ENCODE results near the gene BMP6.
A peak's percentile ranks its signal among the peaks of the same experiment; 100 is the strongest.
"Not testable (repeated sequence)": the region's sequence is repeated elsewhere in the genome, so short reads cannot be mapped to it uniquely, and the experiment has no call there.

BMP6 gene

DNA sequence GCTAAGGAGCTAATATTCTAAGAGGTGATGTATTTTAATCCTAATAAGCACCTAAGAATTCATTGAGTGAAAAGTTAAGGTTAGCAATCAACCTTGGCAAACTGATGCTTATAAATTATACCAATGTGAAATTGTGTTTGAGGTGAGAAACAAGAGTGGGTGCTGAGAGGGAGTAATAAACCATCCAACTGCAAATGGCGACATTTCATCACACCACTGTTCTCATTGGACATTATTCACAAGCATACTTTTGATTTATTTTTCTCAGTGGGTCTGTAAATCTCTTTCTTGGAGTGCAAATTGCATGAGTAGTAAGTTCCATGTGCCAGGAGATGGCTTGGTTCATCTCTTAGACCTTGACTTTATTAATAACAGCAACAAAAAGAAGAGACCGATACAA is 71.5 kb downstream of the BMP6 start:
- DNase-seq = no peak

DNA sequence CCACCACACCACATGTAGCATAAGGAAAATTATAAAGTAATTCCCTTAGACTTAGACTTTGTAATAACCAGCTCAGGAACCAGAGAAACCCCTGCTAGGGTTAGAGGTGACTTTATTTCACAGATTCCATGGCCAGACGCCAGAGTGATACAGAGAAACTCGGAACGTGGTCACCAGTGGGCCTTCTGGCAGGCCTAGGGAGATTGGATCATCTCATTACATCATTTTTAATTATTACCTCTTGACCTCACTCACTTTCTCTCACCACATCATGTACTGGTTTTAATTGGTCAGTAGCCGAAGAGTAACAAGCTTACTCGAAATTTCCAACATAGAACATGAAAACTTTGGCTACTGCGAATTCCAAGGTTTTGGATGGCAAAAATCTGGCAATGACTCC is 72.9 kb downstream of the BMP6 start:
- DNase-seq = no peak

DNA sequence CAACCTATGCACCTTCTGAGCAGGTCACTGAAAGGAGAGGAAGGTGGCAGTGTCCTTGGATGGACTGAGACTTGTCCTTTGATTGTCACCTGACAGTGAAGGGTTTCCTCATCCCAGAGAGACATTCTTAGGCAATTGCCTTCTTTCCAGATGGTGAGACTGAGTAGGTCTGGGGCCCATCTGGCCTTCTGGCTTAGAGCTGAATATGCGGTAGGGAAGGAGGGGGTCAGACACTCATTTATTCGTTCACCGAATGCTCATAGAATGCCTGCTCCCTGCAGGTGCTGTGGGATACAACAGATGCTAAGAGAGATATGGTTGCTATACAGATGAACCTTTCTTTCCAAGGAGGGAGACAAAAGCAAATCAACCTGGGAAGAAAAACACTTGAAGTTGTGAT is 76.8 kb downstream of the BMP6 start:
- DNase-seq = no peak

DNA sequence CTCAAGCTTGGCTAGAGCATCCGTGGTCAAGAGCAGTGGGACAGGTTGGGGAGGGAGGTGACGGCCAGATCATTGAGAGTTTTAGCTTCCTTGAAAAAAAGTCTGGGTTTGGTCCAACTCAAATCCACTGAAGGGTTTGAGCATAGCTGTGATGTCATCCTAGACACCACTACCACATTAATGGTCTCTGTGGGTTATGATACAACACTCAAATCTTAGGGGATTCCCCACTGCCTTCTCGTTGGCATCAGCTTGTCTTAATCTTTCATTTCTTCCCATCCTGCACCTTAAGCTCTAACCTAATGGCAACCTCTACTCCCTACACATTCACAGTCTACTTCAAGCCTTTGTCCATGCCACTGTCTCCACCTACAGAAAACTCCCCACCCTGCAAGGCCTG is 77.3 kb downstream of the BMP6 start:
- DNase-seq = peak in 1 of 5 experiments; percentile 55

DNA sequence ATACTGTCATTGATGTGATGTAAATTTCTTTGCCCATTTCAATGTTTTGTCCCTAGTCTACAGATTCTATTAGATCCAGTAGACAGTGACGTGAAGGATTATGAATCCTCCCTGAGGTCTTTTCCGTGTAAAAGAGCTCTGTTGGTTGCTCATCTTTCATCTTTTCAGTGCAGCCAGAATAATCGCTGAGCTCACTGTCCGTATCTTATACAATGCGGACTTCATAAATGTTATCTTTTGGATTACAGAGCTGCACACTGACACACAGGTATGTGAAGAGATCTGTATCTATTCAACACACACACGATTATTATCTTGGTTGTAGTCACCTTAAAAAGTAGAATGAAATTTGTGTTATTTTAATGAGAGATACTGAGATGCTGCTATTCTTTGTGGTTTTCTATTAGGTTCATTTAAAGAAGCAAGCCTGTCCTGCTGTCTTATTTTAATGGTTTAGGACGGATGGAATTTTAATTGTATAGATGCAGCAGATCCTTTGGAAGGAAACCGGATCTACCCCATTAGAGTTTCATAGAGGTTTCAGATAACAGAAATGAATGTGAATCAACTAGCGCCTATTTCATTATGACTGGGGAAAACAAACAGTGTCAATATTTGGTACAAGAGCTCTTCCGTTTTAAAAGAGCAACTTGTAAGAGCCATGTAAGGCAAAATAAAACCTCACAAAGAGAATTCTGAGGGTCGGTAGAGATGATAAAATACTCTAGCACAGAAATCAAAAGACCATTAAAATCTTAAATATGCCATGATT is 79.4 kb downstream of the BMP6 start:
- DNase-seq = no peak

DNA sequence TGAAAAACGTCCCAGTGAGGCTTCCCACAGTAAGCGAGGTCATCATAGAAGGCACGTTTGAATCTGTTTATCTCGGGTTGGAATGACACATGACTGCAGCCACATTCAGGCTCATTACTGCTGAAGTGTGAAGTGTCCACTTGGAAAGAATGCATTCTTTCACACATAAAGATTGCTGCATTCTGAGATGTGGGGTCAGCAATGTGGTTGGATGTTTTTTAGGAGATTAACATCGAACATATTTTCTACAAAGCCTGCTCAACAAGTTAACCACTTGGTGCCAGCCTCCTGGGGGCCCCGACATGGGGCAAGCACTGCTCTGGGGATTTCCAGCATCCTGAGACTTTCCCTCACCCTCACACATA is 79.9 kb downstream of the BMP6 start:
- DNase-seq = no peak

DNA sequence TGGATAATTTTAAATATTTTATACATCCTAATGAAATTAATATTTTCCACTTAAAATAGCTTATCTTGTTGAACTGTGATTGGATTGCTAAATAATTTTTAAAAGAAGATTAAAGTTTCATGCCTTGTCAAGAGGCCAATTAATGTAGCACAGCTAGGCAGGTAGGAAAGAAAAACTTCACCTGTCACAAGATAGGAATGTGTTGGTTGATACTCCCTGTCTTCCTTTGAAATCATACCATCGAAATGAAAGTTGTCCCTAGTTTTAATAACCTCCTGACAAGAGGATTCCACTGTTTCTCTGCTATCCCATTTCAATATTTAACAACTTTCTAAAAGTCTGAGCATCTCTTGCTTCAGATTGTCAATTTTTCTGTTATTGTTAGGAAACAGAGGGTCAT is 80.8 kb downstream of the BMP6 start:
- DNase-seq = no peak

DNA sequence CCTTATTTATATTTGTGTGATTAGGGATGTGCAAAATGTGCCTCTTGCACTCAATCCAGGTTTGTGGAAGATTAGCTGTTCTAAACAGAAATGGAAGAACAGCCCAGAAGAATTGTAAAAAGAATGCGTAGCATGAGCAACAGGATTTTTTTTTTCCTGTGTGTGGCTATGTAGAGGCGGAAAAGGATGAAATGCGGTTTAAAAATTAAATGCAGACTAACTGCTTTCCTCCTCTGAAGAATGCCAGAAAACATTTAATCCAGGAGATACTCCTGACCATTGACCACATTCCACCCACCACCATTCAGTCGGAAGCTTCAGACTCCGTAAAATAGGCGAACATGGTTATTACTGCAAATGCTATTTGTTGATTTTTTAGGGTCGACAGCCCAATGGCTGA is 83.4 kb downstream of the BMP6 start:
- no peak for DNase-seq

- DNase-seq = no peak
Measured at GRCh38 chr6:7811441-7811840, 85.5 kb downstream of the BMP6 start.

- DNase-seq = peak in 1 of 5 experiments; percentile 13
Measured at GRCh38 chr6:7812623-7813022, 86.7 kb downstream of the BMP6 start.

- DNase-seq = no peak
Measured at GRCh38 chr6:7813193-7813592, 87.3 kb downstream of the BMP6 start.

- DNase-seq = no peak
Measured at GRCh38 chr6:7813704-7814103, 87.8 kb downstream of the BMP6 start.

GRCh38 chr6:7815716-7816115 is 89.8 kb downstream of the BMP6 start:
- no peak for DNase-seq

DNA sequence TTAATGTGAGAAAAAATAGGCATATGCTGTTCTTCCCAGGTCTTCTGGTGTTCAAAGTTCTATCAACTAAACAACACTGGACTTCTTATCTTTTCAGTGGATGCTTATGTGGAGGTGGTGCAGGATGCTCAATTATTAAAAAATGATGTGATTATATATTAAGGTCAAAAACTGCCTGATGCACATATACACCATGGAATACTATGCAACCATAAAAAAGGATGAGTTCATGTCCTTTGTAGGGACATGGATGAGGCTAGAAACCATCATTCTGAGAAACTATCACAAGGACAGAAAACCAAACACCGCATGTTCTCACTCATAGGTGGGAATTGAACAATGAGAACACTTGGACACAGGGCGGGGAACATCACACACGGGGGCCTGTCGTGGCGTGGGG is 91.3 kb downstream of the BMP6 start:
- not testable (repeated sequence) for DNase-seq

DNA sequence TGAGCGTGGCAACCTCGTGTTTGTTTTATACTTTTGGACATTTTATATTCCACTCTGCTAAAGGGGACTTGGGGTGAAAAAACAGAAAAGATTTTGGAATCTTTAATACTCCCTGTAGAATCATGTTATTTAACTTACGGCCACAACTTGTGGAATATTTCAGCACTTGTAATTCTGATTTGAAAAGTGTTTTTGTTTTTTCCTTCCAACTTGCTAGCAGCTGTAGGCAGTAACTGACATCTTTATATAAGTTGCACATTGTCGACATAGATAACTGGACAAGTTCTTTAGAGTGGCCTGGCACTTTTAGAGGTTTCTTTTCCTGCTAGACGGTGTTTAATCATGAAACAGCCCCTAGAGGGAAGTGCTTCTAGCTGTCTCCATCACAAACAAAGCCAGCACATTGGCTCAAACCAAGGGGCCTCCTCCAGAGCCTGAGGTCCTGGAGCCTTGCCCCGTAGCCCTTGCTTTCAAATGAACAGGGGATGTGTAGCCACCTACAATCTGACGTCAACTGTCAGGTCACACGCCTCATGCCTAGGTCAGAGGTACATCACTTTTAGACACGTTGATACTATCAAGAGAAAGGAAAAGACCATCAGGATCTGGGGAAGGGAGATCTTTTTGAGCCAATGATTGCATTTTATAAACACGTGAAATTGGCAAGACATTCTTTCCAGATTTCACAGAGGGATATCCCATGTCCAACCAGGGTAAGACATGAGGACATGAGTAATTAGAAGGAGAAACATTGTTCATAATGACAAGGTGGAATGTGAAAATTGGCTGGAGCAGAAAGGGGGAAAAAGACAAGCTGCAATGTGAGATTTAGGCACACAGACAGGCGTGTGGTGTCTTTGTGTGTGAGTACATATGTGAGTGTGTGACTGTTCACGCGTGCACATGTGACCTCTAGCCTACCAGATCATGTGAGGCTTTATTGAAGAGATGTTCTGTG is 92.6 kb downstream of the BMP6 start:
- no peak for DNase-seq

DNA sequence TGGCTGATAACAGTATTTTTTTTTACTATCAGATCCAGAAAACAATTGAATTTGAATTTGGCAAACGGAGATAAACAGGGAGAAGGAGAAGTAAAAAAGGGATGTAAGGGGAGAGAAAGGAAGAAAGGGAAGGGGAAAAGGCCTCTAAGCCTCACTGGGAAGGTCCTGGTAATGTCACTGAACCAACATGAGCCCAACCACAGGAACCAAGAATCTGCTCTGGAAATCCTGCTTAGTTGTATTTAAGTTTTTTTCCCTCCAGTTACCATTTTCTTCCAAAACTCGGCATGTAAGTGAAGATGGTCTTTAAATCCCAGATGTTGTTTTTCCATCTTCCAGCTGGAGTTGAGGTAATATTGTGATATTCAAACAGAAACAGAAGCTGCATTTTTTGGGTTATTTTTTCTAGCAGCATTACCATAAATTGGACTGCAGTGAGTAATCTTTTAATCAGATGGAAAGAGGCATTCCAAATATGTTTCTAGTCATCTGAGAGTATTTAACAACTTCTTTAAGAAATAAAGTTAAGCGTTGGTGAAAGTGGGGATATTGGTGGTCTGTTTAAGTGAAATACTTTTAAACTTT is 93.6 kb downstream of the BMP6 start:
- no peak for DNase-seq

DNA sequence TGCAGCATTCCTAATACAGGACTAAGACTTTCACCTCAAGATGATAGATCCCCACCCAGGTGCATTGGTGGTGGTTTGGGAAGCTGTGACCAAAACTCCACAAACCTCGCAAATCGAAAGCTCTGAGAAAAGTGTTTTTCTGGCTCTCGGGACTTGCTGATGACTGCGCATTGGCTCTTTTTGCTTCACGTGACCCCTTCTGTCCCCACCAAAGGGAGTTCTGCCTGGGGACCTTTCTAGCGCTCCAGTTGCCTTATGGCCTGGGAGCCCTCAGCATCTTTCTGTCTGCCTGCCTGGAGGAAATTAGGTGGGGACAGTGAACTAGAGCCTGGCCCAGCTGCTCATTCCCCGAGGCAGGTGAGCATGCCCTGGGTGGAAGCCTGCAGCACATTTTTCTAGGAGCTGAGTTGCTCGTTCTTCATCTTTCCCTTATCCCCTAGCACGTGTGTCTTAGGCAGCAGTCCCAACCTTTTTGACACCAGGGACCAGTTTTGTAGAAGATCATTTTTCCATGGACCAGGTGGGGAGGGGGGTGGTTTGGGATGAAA is 94.5 kb downstream of the BMP6 start:
- no peak for DNase-seq

DNA sequence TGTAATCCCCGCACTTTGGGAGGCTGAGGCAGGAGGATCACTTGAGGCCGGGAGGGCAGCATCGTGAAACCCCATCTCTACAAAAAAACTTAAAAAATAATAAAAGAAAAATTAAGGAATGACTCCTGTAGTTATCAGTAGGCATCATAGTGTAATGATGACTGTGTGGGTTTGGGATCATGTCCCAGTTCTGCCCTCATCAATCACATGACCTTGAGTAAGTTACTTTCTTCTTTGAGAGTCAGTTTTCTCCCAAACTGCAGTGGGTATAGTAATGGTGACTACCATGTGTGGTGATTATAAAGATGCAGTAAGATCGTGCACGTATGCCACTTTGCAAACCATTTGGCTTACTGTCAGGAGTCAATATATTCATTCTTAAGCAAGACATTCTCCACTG is 95.5 kb downstream of the BMP6 start:
- no peak for DNase-seq

DNA sequence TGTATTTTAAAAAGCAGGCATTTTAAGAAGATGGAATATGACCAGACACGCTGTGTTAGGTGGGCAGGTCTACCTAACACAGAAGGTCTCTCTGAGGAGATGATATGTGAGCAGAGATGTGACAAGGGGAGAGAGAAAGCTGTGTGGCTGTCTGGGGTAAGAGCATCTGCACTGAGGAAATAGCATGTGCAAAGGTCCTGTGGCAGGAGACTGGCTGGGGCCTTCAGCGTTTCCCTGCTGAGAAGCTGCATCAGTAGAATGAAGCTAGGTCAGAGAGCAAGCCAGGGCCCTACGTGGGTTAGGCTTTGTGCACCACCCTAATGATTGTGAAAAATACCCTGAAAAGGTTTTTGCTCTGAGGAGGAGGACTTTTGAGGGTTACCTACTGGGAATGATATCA is 97.7 kb downstream of the BMP6 start:
- no peak for DNase-seq

DNA sequence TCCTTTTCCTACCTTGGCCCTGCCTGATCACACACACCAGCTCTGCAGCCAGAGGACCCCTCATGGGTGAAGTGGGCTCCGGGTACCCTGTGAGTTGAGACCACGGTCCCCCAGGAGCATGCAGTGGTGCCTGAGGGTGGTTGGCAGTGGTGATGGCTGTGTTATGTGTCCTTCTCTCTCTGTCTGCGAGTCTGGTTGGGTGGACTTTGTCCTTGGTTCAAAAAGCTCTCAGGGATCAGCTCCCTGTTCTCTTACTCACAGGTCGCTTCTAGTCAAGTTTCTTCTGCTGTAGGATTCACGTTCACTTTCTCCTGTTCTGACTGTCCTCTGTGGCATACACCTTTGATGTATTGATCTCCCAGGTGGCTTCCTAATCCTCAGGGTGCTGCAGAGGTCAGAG is 100.1 kb downstream of the BMP6 start:
- DNase-seq = no peak

GRCh38 chr6:7827142-7827541 is 101.2 kb downstream of the BMP6 start:
- DNase-seq = no peak

GRCh38 chr6:7828124-7828523 is 102.2 kb downstream of the BMP6 start:
- DNase-seq = no peak
